Neural cell (in vitro differentiated cells): ENCODE measurements around the gene SEC63.

Experiments used
- CTCF ChIP-seq: fragments of 450-650 bp; IDR thresholded peaks from 2 replicates; pipeline ENCODE4 v1.5.1; 2014; ENCODE audit warnings: antibody characterized with exemption, mild to moderate bottlenecking, moderate library complexity; ENCODE audit not compliant: poor library complexity, severe bottlenecking
- EZH2 ChIP-seq: fragments of 200-600, 300-800 bp; shearing (Covaris generic), sonication (generic); IDR thresholded peaks from 2 replicates; pipeline ENCODE4 v1.6.1; 2014; ENCODE audit warnings: antibody characterized with exemption, low read length, borderline replicate concordance, mild to moderate bottlenecking; ENCODE audit not compliant: insufficient read depth, poor library complexity, severe bottlenecking

DNA sequence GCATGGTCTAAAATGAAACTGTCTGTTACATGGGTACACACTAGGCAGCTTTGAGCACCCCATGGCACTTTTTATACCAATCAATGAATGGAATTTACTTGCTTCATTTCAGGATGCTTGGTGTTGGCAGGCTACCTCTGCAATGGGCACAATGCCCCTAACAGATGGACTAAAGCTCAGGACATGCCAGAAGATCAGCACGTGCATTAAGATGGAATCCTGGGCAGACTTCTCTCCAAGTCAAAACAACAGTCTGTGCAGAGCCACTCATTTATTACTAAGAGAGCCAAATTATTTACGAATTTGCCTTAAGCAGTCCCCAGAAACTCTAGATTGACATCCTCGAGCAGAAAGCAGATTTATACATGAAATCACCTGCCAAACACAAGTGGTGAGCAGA lies 78.1 kb downstream of the SEC63 start:
- no peak for TF ChIP-seq CTCF
- no peak for TF ChIP-seq EZH2
